Activated CD8-positive, alpha-beta T cell treated with anti-CD3 and anti-CD28 coated beads for 36 hours (primary cell): ENCODE data around the gene JMJD1C. TPM values are rescaled to one million over a fixed set of nuclear protein-coding genes. Genes with fewer than 3 reads are reported as not detected.

Experiments
- ATAC-seq: fragments of 200-7000 bp; cut with Tn5 transposase; one replicate; pipeline ENCODE4 v1.10.0; 2021; ENCODE audit warnings: mild to moderate bottlenecking, moderate library complexity
- CTCF ChIA-PET: fragments of 350-600 bp; sonication (Branson Sonifier 250); formaldehyde crosslinking; loops from one replicate; lab custom pipeline; 2021; ENCODE audit warnings: antibody characterized with exemption; lab: Charles Lee
- POLR2A ChIA-PET: fragments of 350-600 bp; sonication (Branson Sonifier 250); formaldehyde crosslinking; loops from one replicate; lab custom pipeline; 2021; ENCODE audit warnings: antibody characterized with exemption; lab: Charles Lee
- DNase-seq: peaks from one replicate; pipeline ENCODE4 v3.0.0-alpha.2; 2020
- H3K27ac Mint-ChIP-seq: one replicate; pipeline ENCODE4 v1.8.0; 2021; ENCODE audit warnings: mild to moderate bottlenecking, mixed read lengths
- H3K27me3 Mint-ChIP-seq: one replicate; pipeline ENCODE4 v1.8.0; 2021; ENCODE audit warnings: mixed read lengths
- H3K36me3 Mint-ChIP-seq: one replicate; pipeline ENCODE4 v1.8.0; 2021; ENCODE audit warnings: low read depth, mixed read lengths
- H3K4me1 Mint-ChIP-seq: one replicate; pipeline ENCODE4 v1.8.0; 2021; ENCODE audit warnings: low read depth, mixed read lengths
- H3K4me3 Mint-ChIP-seq: one replicate; pipeline ENCODE4 v1.8.0; 2021; ENCODE audit warnings: mild to moderate bottlenecking, moderate library complexity, mixed read lengths
- H3K9me3 Mint-ChIP-seq: one replicate; pipeline ENCODE4 v1.8.0; 2021; ENCODE audit warnings: mixed read lengths
- intact Hi-C: fragments of 100-400 bp; cut with micrococcal nuclease; formaldehyde crosslinking; loops from one replicate; pipeline ENCODE4 v1.10.0; 2022
- total RNA-seq, 2 experiments: library from RNA; stranded (reverse); gene quantifications; one replicate each; pipeline ENCODE4 v1.2.3, GENCODE V29; 2021
- TF ChIP-seq, protein P1 (sequence below): fragments of 200-600 bp; IDR thresholded peaks from one replicate; pipeline ENCODE4 v1.8.0; 2022; ENCODE audit warnings: antibody characterized with exemption, mild to moderate bottlenecking

JMJD1C gene
- total RNA-seq, 2 experiments from 2014 or later = 45.2 to 48.1 TPM

DNA sequence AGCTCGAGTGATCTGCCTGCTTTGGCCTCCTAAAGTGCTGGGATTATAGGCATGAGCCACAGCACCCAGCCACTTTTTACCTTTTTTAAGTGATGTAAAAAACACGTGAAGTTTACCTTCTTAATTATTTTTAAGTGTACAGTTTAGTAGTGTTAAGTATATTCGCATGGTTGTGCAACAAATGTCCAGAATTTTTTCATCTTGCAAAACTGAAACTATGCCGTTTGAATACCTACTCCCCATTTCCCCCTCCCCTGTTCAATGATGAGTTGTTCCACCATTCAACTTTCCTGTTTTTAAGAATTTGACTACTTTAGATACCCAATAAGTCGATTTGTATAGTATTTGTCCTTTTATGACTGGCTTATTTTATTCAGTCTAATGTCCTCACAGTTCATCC lies 321.8 kb downstream of the JMJD1C start:
- H3K27me3 Mint-ChIP-seq = no peaks in the 10 kb centered on the region
- H3K4me3 Mint-ChIP-seq = no peak overlapping the region
- POLR2A ChIA-PET = no interaction called here
- intact Hi-C loops = no loop called here
- TF ChIP-seq, protein P1, sequence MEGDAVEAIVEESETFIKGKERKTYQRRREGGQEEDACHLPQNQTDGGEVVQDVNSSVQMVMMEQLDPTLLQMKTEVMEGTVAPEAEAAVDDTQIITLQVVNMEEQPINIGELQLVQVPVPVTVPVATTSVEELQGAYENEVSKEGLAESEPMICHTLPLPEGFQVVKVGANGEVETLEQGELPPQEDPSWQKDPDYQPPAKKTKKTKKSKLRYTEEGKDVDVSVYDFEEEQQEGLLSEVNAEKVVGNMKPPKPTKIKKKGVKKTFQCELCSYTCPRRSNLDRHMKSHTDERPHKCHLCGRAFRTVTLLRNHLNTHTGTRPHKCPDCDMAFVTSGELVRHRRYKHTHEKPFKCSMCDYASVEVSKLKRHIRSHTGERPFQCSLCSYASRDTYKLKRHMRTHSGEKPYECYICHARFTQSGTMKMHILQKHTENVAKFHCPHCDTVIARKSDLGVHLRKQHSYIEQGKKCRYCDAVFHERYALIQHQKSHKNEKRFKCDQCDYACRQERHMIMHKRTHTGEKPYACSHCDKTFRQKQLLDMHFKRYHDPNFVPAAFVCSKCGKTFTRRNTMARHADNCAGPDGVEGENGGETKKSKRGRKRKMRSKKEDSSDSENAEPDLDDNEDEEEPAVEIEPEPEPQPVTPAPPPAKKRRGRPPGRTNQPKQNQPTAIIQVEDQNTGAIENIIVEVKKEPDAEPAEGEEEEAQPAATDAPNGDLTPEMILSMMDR = no peak
- H3K36me3 Mint-ChIP-seq = peaks cover 33% of the 10 kb centered on the region
- ATAC-seq (no peak), DNase-seq (no peak)
- CTCF ChIA-PET = interaction anchor here (1.0 to 3.2 kb wide), 4 partner anchors 9 to 23 kb away, joined by 3 to 53 read pairs (median 4); no protein-coding TSS in a partner anchor
- no peak overlapping the region for H3K27ac Mint-ChIP-seq
- no peaks in the 10 kb centered on the region for H3K9me3 Mint-ChIP-seq
- peaks cover 35% of the 10 kb centered on the region for H3K4me1 Mint-ChIP-seq

DNA sequence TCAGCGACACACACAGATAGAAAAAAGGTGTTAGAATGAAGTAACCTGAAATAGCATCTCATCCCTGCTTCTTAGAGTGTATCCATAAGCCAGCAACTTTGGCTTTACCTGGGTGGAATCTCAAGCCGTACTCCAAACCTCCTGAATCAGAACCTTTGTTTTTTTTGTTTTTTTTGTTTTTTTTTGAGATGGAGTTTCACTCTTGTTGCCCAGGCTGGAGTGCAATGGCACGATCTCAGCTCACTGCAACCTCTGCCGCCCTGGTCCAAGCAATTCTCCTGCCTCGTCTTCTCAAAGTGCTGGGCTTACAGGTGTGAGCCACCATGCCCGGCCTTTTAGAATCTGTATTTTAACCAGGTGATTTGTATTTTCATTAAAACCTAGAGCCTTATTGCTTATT lies 323.6 kb downstream of the JMJD1C start:
- ChIA-PET POLR2A (interaction anchor here (1.0 kb wide), 1 partner anchor 9 kb away, joined by 3 read pairs; the partner anchor contains the start of gene NRBF2), CTCF (interaction anchor here (1.0 to 1.7 kb wide), 4 partner anchors 9 to 578 kb away, joined by 3 to 15 read pairs (median 6); partner anchors contain the start of gene NRBF2)
- no peaks in the 10 kb centered on the region for H3K27me3 Mint-ChIP-seq
- no peak for ATAC-seq
- no peak for DNase-seq
- TF ChIP-seq, protein P1 = no peak
- no peak overlapping the region for H3K4me3 Mint-ChIP-seq
- H3K9me3 Mint-ChIP-seq = no peaks in the 10 kb centered on the region
- peaks cover 39% of the 10 kb centered on the region for H3K4me1 Mint-ChIP-seq
- intact Hi-C loops = no loop called here
- peaks cover 39% of the 10 kb centered on the region for H3K36me3 Mint-ChIP-seq
- H3K27ac Mint-ChIP-seq = no peak overlapping the region

DNA sequence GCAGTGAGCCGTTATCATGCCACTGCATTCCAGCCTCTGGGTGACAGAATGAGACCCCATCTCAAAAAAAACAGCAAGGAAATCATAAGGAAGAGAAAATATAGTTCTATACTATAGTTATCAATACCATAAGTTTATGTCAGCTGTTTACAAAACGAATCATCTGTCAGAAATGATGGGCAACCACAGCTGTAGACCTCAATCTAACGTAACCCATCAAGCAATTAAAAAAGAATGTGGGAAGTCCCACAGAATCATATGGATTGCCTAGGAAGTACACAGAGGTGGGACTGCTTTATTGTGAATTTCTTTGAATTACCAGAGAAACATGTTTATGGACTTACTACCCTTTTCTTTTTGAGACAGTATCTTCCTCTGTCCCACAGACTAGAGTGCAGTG lies 325.7 kb downstream of the JMJD1C start:
- H3K27me3 Mint-ChIP-seq = no peaks in the 10 kb centered on the region

DNA sequence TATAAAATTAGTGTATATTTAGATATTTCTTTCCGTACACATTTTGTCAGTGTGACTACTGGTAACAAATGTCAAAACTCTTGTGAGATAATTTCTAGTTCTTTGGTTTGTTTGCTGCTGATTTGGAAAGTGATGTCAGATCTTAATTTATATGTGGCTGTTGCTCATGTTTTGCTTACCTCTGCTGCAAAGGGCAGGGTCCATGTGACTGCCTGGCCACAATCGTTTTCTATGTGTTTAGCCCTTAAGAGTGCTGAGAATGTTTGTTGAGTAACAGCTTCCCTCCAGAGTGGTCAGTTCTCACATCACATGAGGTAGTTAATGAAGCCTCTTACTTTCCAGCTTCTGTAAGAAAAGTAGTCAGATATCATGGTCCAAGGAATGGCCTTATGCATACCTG lies 328.5 kb downstream of the JMJD1C start:
- intact Hi-C loops = no loop called here
- TF ChIP-seq, protein P1 = no peak
- H3K4me3 Mint-ChIP-seq = no peak overlapping the region

More for the DNA sequence above, 325.7 kb downstream of the JMJD1C start:
- TF ChIP-seq, protein P1 = no peak
- POLR2A ChIA-PET = no interaction called here
- intact Hi-C loops = no loop called here
- Mint-ChIP-seq H3K4me3 (no peak overlapping the region), H3K4me1 (peaks cover 41% of the 10 kb centered on the region), H3K36me3 (peaks cover 35% of the 10 kb centered on the region), H3K27ac (no peak overlapping the region), H3K9me3 (no peaks in the 10 kb centered on the region)
- DNase-seq = no peak
- CTCF ChIA-PET = interaction anchor here (1.6 to 1.9 kb wide), 3 partner anchors 18 to 580 kb away, joined by 5 to 8 read pairs (median 5); no protein-coding TSS in a partner anchor
- ATAC-seq = no peak

DNA sequence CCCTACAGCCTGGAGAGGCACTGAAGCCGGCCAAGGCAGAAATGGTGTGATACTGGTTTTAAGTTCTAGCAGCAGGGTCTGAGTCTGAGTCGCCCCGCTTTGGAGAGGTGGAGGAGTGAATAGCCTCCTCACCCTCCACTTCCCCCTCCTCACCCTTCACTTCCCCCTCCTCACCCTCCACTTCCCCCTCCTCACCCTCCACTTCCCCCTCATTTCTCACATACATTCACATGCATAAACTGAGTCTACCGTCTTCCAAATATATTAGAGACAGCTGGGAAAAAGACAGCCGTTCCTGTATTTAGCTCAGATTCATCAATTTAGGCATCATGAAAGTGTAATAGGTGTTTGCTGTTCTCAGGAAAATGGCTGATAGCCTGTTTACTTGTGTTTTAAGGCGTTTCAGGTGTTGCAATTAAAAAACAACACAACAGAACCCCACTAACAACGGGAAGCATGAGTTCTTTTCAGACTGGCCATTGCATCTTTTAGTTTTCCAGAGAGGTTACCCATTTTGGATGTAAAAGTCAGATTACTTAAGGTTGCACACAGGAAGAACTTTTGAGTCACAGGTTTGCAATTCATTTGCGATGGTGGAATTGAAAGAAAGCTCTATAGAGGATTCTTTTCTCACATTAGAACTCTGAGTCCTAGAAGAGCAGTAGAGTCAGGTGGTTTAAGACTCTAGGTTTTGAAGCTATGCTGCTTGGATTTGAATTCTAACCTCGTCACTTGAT lies 331.8 kb downstream of the JMJD1C start:
- TF ChIP-seq, protein P1 = no peak
- Mint-ChIP-seq H3K4me3 (peak overlapping the region; percentile 91), H3K27me3 (no peaks in the 10 kb centered on the region), H3K9me3 (peaks cover 7% of the 10 kb centered on the region), H3K27ac (peak overlapping the region; percentile 94), H3K36me3 (peaks cover 24% of the 10 kb centered on the region), H3K4me1 (peaks cover 36% of the 10 kb centered on the region)
- no peak for DNase-seq
- CTCF ChIA-PET = interaction anchor here (0.8 to 4.9 kb wide), 13 partner anchors 8 to 586 kb away, joined by 3 to 33 read pairs (median 5); partner anchors contain the start of gene EGR2
- POLR2A ChIA-PET = interaction anchor here (0.6 to 2.7 kb wide), 6 partner anchors 11 to 494 kb away, joined by 3 to 13 read pairs (median 4); partner anchors contain the start of gene EGR2
- intact Hi-C loops = no loop called here
- ATAC-seq = no peak

More for the DNA sequence above, 328.5 kb downstream of the JMJD1C start:
- Mint-ChIP-seq H3K4me1 (peaks cover 45% of the 10 kb centered on the region), H3K36me3 (peaks cover 41% of the 10 kb centered on the region), H3K27ac (no peak overlapping the region), H3K9me3 (peaks cover 4% of the 10 kb centered on the region), H3K27me3 (no peaks in the 10 kb centered on the region)
- no peak for ATAC-seq
- POLR2A ChIA-PET = no interaction called here
- peak; percentile 7 for DNase-seq
- CTCF ChIA-PET = interaction anchor here (1.2 to 3.2 kb wide), 3 partner anchors 9 to 21 kb away, joined by 3 to 10 read pairs (median 5); no protein-coding TSS in a partner anchor
